GM13976 (cell line): ENCODE results near the gene TMEM107.
"Not testable (repeated sequence)": the region's sequence is repeated elsewhere in the genome, so short reads cannot be mapped to it uniquely, and the experiment has no call there.

ENCODE experiments used
- DNase-seq: peaks from one replicate; pipeline ENCODE4 v3.0.0; 2012; ENCODE audit warnings: low spot score
- in situ Hi-C: fragments of 300-500 bp; cut with MboI; formaldehyde crosslinking; loops from one replicate; pipeline ENCODE4 v1.12.0; 2022; ENCODE audit warnings: low sequenced_read_pairs, mixed read lengths, inconsistent platforms; ENCODE audit not compliant: unreplicated experiment
- TF ChIP-seq, protein P1 (sequence below): IDR thresholded peaks from 2 replicates; pipeline ENCODE4 v1.5.1; 2012; ENCODE audit warnings: borderline replicate concordance, mild to moderate bottlenecking; ENCODE audit not compliant: insufficient read depth; ENCODE audit errors: extremely low read depth, missing control alignments, control extremely low read depth

The TMEM107 gene

DNA sequence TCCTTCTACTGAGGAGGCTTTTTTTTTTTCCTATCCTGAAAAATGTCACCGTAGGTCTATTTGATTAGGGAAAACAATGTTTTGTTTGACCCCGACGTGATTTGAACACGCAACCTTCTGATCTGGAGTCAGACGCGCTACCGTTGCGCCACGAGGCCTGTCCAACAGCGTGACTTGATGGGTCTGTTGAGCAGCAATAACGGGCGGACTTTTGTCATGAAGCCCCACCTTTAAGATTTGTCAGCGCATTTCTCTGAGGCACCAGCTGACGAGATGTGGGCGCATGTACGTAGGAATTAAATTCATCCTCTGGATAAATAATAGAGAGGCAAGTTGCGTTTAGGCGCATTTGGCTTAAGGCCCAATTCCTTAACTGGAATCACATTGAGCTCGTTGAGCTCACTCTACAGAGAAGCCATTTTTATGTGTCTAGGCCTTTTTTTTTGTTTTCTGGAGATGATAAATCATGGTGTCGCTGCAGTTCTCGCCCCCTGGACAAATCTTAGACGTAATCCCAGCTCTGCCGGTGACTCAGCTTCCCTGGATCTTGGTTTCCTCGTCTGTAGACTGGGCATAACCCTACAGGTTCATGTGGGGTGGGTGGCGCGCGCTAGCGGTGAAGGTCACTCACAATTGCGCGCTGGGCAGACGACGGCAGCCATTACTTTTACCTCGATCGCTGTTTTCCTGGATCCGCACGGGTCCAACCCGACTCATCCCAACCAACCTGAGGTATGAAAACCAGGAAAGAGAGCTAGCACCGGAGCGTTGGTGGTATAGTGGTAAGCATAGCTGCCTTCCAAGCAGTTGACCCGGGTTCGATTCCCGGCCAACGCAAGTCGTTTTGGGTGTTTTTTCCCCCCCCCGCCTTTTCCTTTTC is 44.8 kb upstream of the TMEM107 start:
- TF ChIP-seq, protein P1, sequence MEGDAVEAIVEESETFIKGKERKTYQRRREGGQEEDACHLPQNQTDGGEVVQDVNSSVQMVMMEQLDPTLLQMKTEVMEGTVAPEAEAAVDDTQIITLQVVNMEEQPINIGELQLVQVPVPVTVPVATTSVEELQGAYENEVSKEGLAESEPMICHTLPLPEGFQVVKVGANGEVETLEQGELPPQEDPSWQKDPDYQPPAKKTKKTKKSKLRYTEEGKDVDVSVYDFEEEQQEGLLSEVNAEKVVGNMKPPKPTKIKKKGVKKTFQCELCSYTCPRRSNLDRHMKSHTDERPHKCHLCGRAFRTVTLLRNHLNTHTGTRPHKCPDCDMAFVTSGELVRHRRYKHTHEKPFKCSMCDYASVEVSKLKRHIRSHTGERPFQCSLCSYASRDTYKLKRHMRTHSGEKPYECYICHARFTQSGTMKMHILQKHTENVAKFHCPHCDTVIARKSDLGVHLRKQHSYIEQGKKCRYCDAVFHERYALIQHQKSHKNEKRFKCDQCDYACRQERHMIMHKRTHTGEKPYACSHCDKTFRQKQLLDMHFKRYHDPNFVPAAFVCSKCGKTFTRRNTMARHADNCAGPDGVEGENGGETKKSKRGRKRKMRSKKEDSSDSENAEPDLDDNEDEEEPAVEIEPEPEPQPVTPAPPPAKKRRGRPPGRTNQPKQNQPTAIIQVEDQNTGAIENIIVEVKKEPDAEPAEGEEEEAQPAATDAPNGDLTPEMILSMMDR, result no peak
- in situ Hi-C loops, result no loop called here
- peak; percentile 77 for DNase-seq

DNA sequence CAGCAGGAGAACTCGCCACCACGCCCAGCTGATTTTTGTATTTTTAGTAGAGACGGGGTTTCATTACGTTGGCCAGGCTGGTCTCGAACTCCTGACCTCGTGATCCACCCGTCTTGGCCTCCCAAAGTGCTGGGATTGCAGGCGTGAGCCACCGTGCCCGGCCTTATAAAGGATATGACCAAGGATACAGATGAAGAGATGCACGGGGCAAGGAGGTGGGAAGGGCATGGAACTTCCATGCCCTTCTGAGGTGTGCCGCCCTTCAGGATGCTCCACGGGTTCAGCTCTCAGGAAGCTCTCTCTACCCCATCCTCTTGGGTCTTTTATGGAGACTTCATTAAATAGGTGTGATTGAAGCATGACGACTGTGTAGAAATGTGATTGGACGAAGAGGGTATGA is 37.8 kb upstream of the TMEM107 start:
- in situ Hi-C loops, DNase-seq: not testable (repeated sequence)

DNA sequence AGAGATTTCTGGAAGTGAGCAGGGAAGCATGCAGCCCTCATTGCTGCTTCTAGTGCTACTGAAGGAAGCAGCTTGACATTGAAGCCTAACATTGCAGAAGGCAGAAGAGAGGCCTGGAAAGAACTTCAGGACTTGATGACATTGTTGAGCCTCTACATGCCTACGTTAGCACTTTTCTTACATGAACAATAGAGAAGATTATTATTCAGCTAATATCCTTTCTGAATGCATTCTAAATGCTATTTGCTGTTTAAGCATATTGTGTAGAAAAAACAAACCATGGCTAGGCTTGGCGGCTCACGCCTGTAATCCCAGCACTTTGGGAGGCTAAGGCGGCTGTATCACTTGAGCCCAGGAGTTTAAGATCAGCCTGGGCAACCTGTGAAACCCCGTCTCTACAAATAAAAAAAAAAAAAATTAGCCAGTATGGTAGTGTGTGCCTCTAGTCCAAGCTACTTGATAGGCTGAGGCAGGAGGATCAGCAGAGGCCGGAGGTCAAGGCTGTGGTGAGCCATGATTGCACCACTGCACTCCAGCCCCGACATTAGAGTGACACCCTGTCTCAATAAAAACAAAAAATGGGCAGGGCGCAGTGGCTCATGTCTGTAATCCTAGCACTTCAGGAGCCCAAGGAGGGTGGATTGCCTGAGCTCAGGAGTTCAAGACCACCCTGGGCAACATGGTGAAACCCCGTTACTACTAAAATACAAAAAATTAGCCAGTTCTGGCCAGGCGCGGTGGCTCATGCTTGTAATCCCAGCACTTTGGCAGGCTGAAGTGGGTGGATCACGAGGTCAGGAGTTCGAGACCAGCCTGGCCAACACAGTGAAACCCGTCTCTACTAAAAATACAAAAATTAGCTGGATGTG is 36.4 kb upstream of the TMEM107 start:
- in situ Hi-C loops, result no loop called here
- no peak for DNase-seq
- TF ChIP-seq, protein P1, result no peak

DNA sequence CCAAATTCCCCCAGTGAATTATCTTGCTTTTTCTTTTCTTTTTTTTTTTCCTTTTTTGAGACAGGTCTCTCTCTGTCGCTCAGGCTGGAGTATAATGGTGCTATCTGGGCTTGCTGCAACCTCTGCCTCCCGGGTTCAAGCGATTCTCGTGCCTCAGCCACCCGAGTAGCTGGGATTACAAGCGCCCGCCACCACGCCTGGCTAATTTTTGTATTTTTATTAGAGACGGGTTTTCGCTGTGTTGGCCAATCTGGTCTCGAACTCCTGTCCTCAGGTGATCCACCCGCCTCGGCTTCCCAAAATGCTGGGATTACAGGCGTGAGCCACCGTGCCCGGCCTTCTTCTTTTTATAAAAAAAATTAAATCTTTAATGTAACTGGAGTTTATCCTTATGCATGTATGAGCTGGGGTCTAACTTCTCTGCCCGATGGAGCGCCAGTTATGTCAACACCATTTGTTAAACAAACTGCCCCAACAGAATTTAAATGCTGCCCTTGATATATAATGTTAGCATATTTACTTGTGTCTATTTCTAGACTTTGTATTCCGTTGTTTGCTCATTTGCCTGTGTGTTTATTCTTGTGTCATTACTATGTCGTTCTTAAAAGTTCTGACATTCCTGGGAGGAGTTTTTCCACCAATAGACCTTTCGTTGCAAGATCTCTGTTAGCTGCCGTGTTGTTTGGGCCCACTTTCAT is 34.7 kb upstream of the TMEM107 start:
- in situ Hi-C loops, result no loop called here
- DNase-seq, result no peak
- TF ChIP-seq, protein P1, result no peak

DNA sequence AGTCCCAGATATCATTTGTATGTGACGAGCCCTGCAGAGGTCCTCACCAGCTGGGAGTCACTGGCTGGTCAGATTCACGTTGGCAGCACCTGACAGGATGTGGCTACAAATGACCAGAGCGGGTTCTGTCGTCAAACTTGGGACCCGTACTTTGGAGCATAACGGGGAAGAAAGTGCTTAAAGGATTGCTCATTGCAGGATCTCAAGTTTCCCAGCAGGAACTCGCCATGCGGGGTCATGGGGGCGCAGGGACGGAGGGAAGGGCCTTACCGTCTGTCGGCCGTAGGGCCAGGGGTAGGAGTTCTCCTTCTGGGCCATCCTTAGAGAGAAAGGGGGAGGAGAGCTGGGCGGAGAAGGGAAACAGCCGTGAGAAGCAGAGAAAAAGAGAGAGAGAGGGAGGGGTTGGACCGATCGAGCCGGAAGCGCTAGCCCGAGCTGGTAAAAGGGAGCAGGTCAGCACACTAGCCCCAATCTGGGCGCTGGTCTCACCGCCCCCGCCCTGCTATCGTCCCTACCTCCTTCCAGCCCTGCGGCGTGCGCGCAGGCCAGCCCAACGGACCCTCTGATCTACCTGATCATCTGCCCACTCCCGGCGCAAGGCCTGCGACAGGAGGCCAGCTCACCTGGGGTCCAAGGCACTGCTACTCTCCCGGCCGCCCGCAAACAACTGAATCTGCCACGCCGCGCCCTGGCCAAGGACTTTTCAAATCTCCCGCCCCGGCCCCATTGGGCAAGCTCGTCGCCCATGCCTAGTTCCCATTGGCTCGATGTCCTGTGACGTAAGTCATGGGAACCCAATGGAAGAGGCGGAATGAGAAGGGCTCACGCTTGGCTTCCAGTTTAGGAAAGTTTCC is 34.0 kb upstream of the TMEM107 start, which contains the start of gene AURKB:
Gene AURKB (minus strand): TSS at position 669 of the 854 bp plus-strand sequence. CDS start 351 bp downstream, at position 318.
- TF ChIP-seq, protein P1, result no peak
- peak; percentile 97 for DNase-seq
- in situ Hi-C loops, result no loop called here

DNA sequence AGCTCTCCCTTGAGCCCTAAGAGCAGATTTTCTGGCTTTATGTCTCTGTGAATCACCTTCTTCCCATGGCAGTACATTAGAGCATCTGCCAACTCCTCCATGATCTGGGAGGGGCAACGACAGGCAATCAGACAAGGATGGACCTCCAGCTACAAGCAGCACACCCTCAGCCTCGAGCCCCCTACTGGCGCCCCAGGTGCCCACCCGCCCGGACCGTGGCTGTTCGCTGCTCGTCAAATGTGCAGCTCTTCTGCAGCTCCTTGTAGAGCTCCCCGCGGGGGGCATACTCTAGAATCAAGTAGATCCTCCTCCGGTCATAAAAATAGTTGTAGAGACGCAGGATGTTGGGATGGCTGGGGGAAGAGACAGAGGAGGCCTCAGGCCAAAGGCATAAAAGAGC is 30.4 kb upstream of the TMEM107 start:
- in situ Hi-C loops, result no loop called here
- DNase-seq, result no peak
- TF ChIP-seq, protein P1, result no peak
